PFSK-1 (cell line): Measurements from ENCODE around the gene INSR.

Source experiments
- FOXP2 ChIP-seq: optimal IDR thresholded peaks from 2 replicates; pipeline ENCODE3; 2011; ENCODE audit warnings: borderline replicate concordance, control low read depth, inconsistent platforms; ENCODE audit not compliant: insufficient read depth; ENCODE audit errors: extremely low read length, extremely low read depth
- POLR2AphosphoS5 ChIP-seq: IDR thresholded peaks from 2 replicates; pipeline ENCODE4 v1.6.1; 2012; ENCODE audit warnings: low read depth, mild to moderate bottlenecking, control low read depth, low read length, moderate library complexity
- SIN3A ChIP-seq: IDR thresholded peaks from 2 replicates; pipeline ENCODE4 v1.6.1; 2012; ENCODE audit warnings: mild to moderate bottlenecking, low read length, moderate library complexity, borderline replicate concordance; ENCODE audit not compliant: insufficient read depth
- TAF1 ChIP-seq: IDR thresholded peaks from 2 replicates; pipeline ENCODE4 v1.6.1; 2012; ENCODE audit warnings: low read length, control low read depth, borderline replicate concordance; ENCODE audit not compliant: insufficient read depth
- TF ChIP-seq, protein P1 (sequence below), 2 experiments: IDR thresholded peaks; 2 replicates each; pipeline versions ENCODE4 v1.6.1 to v1.8.0; 2011 to 2012; ENCODE audit warnings: low read depth in 2 of 2, low read length in 2 of 2, control low read depth in 1 of 2, inconsistent platforms in 1 of 2, mild to moderate bottlenecking in 1 of 2, moderate library complexity in 1 of 2; ENCODE audit not compliant: insufficient read depth in 1 of 2

The INSR gene

DNA sequence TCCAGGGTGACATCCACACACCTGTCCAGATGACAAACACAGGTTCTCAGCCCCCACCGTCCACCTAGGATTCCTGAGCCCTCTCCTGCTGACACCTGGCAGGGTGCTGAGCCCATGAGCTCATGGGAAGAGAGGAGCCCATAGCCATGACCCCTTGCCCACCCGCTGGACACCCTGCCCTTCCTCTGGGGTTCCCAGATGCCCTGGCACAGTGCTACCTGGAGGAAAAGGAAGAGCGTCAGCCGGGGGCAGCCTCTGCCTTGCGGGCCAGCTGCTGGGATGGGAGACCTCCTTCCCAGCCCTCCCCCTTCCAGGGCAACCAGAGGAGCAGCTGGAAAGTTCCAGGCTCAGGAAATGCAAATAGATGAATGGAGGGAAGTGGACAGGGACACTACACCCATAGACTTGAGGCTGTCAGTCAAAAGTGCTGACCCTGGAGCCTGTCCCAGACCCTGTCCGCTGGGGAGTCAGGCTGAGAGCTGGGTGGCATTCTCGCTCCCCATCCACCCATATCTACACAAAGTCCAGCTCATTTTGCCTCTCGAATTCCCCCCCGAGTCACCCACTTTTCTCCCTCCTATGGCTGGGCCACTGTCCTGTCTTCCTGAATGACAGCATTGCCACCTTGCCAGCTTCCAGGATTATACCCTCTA lies 42.2 kb upstream of the INSR start:
- no peak for TF ChIP-seq FOXP2
- no peak for TF ChIP-seq SIN3A

DNA sequence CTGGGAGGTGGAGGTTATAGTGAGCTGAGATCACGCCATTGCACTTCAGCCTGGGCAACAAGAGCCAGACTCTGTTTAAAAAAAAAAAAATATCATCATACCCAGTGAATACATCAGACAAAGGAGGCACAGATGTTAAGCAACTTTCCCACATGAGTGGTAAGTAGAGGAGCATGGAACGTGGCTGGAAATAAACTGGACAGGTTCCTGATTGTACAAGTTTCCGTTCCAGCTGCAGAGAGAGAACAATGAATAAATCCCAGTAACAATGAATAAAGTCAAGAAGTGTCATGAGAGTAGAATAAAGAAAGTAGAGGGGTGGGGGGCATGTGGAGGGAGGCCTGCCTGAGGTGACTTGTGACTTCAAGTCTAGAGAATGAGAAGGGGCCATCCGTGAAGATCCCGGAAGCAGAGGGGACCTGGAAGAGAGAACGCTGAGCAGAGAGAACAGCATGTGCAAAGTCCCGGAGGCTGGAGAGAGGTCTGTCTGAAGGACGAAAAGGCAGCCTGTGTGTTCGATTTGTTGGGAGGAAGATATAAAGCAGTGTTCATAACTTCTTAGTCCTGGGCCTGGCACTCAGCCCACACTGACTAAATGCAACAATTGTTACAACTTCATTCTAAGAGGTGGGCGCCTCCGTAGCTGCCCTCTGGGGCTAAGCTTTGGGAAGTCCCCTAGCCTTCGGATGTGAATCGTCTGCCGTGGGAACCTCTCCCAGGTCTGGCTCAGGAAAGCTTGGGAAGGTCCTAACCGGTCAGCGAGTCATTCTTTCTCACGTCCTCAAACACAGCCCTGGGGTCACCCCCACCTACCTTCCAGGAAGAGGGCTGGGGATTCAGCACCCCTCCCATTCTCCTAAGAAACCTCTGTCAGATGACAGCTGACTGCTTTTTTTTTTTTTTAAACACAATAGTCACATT lies 39.2 kb upstream of the INSR start:
- TF ChIP-seq SIN3A, result no peak

DNA sequence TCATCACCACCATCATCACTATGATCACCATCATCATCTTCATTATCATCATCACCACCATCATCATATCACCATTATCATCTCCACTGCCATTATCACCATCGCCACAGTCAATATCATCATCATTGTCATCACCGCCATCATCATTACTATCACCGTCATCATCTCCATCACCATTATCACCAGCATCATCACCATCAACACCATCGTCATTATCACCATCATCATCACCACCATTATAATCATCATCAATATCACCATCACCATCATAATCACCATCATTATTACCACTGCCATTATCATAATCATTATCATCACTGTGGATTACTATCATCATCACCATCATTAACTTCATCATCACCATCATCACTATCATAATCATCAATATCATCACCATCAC lies 37.2 kb upstream of the INSR start:
- TF ChIP-seq POLR2AphosphoS5 (no peak), FOXP2 (no peak), SIN3A (no peak)
- TF ChIP-seq, protein P1, sequence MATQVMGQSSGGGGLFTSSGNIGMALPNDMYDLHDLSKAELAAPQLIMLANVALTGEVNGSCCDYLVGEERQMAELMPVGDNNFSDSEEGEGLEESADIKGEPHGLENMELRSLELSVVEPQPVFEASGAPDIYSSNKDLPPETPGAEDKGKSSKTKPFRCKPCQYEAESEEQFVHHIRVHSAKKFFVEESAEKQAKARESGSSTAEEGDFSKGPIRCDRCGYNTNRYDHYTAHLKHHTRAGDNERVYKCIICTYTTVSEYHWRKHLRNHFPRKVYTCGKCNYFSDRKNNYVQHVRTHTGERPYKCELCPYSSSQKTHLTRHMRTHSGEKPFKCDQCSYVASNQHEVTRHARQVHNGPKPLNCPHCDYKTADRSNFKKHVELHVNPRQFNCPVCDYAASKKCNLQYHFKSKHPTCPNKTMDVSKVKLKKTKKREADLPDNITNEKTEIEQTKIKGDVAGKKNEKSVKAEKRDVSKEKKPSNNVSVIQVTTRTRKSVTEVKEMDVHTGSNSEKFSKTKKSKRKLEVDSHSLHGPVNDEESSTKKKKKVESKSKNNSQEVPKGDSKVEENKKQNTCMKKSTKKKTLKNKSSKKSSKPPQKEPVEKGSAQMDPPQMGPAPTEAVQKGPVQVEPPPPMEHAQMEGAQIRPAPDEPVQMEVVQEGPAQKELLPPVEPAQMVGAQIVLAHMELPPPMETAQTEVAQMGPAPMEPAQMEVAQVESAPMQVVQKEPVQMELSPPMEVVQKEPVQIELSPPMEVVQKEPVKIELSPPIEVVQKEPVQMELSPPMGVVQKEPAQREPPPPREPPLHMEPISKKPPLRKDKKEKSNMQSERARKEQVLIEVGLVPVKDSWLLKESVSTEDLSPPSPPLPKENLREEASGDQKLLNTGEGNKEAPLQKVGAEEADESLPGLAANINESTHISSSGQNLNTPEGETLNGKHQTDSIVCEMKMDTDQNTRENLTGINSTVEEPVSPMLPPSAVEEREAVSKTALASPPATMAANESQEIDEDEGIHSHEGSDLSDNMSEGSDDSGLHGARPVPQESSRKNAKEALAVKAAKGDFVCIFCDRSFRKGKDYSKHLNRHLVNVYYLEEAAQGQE (IDR thresholded peaks at IDR 0.05; ENCODE audit: insufficient read depth in 1 of 2, low read depth in 2 of 2, low read length in 2 of 2), result no peak

DNA sequence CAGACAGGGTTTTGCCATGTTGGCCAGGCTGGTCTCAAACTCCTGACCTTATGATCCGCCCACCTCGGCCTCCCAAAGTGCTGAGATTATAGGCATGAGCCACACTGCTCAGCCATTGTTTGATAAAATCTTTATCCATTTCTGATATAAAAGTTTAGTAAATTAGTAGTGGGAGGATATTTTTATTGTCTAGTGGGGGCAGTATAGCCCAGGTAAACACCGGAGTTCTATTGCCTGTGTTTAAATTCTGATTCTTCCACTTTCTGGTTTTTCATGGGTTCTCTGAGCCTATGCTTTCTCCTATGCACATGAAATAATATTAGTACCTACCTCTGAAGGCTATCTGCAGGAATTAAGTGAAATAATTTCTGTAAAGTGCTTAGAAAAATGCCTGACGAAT lies 34.4 kb upstream of the INSR start:
- TF ChIP-seq, protein P1 (IDR thresholded peaks at IDR 0.05; ENCODE audit: insufficient read depth in 1 of 2, low read depth in 2 of 2, low read length in 2 of 2), result no peak
- TF ChIP-seq FOXP2 (no peak), TAF1 (no peak), SIN3A (no peak), POLR2AphosphoS5 (no peak)

DNA sequence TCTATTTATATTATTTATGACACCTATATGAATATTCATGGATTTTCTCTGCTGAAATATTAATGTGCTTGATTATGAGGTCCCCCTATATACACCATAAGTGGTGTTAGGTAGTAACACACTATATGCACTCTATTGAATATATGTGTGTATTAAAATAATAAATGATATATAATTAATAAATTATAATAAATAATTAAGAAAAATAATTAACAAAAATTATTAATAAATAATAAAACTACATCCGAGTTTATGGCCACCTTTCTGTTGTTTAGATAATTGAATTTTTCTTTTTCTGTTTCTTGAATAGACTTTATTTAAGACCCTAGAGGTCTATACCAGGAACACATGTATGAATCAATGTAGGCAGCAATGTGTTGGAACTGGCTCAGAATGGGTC lies 33.6 kb upstream of the INSR start:
- TF ChIP-seq POLR2AphosphoS5 (no peak), FOXP2 (no peak), TAF1 (no peak), SIN3A (no peak)
- TF ChIP-seq, protein P1 (IDR thresholded peaks at IDR 0.05; ENCODE audit: insufficient read depth in 1 of 2, low read depth in 2 of 2, low read length in 2 of 2), result no peak

DNA sequence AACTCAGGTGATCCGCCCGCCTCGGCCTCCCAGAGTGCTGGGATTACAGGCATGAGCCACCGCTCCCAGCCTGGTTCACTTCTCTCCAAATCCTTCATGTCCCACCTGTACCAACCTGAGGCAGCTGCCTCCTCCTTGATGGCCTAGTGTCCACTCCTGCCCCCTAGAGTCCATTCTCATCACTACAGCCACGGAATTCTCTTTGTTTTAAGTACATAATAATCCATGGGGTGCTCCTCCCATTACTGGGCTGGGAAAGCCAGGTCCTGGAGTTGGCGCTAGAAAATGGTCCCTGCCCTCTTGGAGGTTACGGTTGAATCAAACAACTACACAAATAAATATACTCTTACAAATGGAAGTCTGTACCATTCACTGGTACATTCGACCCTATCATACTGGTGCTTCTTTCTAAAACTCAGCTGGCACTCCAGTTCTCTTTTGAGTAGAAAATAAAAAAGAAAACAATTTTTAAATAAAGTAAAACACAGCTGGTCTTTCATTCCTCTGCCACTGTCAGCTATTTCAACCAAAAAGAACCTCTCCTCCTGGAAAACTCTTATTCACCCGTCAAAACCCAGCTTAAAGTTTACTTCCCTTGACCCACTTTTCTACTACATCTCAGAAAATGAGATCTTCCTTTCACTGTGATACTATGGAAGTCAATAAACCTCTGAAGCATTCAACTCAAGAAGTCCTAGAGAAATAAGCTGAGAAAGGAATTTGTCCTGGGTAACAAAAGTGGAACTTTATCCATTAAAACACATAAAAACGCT lies 32.1 kb upstream of the INSR start:
- TF ChIP-seq FOXP2 (no peak), TAF1 (no peak), POLR2AphosphoS5 (no peak), SIN3A (no peak)
- TF ChIP-seq, protein P1 (IDR thresholded peaks at IDR 0.05; ENCODE audit: insufficient read depth in 1 of 2, low read depth in 2 of 2, low read length in 2 of 2), result no peak
